GM18502 (cell line): Measurements from ENCODE around the gene ALOX5AP.

Experiments used
- ATAC-seq: cut with Tn5 transposase; IDR thresholded peaks from one replicate; pipeline ENCODE4 v1.9.1; 2021; ENCODE audit warnings: mild to moderate bottlenecking; ENCODE audit not compliant: unreplicated experiment, poor library complexity

The ALOX5AP gene

GRCh38 chr13:30753030-30753616 lies 17.8 kb downstream of the ALOX5AP start:
- no peak for ATAC-seq

- no peak for ATAC-seq
Measured at GRCh38 chr13:30755678-30756077, 20.3 kb downstream of the ALOX5AP start.

DNA sequence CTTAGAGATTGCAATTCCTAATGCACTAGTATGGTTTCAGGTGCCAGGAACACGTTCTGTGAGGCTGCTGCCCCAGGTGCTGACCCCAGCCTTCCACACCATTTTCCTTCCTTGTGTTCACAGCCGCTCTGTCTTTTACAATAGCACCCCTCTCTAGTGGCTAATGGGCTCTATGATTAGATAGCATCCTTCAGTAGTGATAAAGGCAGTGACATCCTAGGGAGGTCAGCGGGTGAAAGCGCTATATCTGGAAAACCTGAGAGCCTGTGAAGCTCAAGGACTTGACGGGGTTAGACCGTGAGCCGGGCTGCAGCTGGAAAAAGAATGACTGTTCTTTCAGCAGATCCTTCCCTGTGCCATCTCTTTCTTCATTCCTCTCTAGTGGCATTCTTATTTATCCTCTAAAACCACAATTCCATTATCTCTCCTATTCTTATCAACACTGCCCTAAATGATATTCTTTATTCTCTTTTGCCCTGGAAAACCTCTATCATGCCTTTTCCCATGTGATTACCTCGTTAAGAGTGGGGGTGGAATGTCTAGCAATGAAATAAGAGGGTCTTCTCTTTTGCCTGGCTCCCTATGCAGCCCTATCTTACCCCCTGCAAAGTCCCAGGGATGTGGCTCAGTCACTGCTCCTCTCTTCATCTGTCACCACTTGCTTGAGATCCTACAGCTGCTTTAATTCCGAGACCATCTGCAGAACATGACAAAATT lies 21.8 kb downstream of the ALOX5AP start:
- no peak for ATAC-seq

GRCh38 chr13:30759748-30760147 lies 24.4 kb downstream of the ALOX5AP start:
- ATAC-seq: no peak

DNA sequence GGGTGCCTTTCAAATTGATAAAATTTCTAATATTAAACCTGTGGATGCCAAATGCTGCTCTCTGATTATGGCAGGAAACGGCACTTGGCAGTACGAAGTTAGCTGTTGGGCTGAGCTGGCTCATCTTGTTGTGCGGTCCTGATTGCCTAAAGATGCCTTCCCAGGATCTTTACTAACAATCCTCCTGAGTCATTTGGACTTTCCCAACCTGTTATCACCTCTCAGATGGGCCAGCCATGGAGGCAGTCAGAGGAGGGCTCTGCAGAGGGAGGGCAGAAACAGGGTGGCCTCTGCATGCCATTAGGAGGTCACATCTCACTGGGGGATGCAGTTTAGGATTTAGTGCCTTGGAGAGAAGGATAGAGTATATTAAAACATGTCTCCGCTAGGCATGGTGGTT lies 27.3 kb downstream of the ALOX5AP start:
- no peak for ATAC-seq

GRCh38 chr13:30763786-30764413 lies 28.6 kb downstream of the ALOX5AP start:
- ATAC-seq: no peak

DNA sequence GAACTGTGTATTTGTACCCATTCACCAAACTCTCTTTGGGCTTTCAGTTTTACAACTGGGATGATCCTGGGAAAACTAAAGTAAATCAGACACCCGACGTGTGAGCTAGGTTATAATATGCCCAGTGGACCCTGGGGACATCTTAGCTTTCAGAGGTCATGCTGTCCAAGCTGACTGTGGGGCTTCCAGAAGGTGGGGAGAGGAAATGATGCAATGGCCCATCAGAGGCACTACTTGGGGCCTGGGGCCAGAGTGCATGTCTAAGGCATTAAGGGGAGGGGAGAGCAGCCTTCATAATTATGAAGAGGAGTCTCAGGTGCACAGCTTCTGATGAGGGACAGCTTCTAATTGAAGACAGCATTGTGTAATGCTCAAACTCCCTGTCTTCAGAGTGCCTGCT lies 30.9 kb downstream of the ALOX5AP start:
- ATAC-seq: no peak

- ATAC-seq: no peak
Measured at GRCh38 chr13:30770929-30771328, 35.6 kb downstream of the ALOX5AP start.

GRCh38 chr13:30773561-30773960 lies 38.2 kb downstream of the ALOX5AP start:
- no peak for ATAC-seq

GRCh38 chr13:30774214-30774730 lies 38.9 kb downstream of the ALOX5AP start:
- no peak for ATAC-seq

GRCh38 chr13:30776661-30777060 lies 41.3 kb downstream of the ALOX5AP start:
- ATAC-seq: no peak

DNA sequence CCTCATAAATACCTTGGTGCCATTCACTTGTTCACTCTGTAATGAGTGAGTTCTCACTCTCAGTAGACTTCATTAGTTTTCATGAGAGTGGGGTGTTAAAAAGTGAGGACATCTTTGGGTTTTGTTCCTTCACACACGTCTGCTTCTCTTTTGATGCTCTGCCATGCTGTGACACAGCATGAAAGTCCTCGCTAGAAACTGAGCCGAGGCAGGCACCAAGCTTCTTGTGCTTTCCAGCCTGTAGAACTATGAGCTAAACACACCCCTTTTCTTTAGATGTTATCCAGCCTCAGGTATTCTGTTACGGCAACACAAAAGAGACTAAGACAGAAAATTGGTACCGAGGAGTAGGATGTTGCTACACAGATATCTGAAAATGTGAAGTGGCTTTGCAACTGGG lies 43.7 kb downstream of the ALOX5AP start:
- no peak for ATAC-seq

- no peak for ATAC-seq
Measured at GRCh38 chr13:30779608-30780007, 44.3 kb downstream of the ALOX5AP start.

GRCh38 chr13:30780338-30780981 lies 45.1 kb downstream of the ALOX5AP start:
- ATAC-seq: no peak

DNA sequence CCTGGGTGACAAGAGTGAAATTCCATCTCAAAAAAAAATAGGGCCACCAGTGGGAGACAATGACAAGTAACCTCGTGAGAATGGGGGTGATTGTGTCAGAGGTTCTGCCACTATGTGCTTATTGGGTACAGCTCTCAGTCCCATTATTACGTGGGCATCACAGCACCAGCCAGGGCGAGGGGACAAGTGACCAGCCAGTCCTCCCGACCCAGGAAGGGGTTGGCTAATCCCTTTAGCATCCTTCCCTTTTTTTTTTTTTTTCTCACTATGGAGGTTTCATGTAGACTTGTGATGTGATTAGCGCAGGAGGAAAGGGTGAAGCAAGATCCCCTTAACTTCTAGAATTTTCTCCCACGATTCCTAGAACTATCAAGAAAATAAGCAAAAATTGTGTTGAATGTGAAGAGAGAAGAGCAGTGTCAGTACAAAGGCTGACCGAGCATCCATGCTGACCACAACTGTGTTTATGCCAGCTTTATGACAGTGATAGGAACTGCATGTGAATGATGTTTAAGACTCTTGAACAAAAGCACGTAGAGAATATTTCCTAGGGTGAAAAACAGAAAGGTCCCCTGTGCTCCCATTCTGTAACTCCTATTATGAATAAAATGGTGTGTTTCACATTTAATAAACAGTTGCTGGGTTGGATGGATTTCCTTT lies 50.0 kb downstream of the ALOX5AP start:
- no peak for ATAC-seq

- no peak for ATAC-seq
Measured at GRCh38 chr13:30786648-30787047, 51.3 kb downstream of the ALOX5AP start.

- no peak for ATAC-seq
Measured at GRCh38 chr13:30787738-30788525, 52.6 kb downstream of the ALOX5AP start.

GRCh38 chr13:30789166-30789862 lies 54.0 kb downstream of the ALOX5AP start:
- no peak for ATAC-seq

DNA sequence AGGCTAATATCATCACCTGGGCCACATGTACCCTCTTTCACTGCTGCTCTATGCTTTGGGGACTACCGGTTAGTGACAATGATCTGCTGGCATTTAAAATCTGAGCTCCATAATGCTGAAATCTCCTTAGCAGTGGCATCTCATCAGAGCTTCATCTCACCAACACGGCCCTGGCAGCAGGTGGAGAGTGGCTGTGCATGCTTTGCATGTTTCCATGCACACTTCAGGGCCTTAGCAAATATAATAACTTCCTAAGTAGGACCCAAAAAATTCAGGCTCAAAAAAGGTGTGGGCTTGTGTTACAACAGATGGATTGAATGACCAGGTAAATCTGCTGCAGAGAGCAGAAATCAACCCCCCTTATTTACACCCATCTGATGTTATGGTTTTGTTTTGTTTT lies 55.2 kb downstream of the ALOX5AP start:
- ATAC-seq: no peak
